RPMI7951 (cell line): ENCODE data around the gene SYNGAP1. TPM values are rescaled to one million over a fixed set of nuclear protein-coding genes. Genes with fewer than 3 reads are reported as not detected.
"Not testable (repeated sequence)": the region's sequence is repeated elsewhere in the genome, so short reads cannot be mapped to it uniquely, and the experiment has no call there.

ENCODE experiments used
- DNase-seq: peaks from one replicate; pipeline ENCODE4 v3.0.0-alpha.2; 2012; ENCODE audit warnings: low read depth
- total RNA-seq: library from RNA; depleted of rRNA; stranded (reverse); fragments of >200 nt; shearing (Covaris generic); gene quantifications from 2 replicates; pipeline ENCODE4 v1.2.3, GENCODE V29; 2014; rRNA removed

Gene SYNGAP1
- total RNA-seq = 1.4 and 2.4 TPM in 2 replicates

GRCh38 chr6:33419580-33420490 lies at the start of gene SYNGAP1:
Gene SYNGAP1 (plus strand): TSS chr6:33420065. CDS start chr6:33420265, 200 bp downstream.
- DNase-seq = peak; percentile 56

GRCh38 chr6:33371901-33372300 lies 48.0 kb upstream of the SYNGAP1 start:
- DNase-seq = not testable (repeated sequence)

DNA sequence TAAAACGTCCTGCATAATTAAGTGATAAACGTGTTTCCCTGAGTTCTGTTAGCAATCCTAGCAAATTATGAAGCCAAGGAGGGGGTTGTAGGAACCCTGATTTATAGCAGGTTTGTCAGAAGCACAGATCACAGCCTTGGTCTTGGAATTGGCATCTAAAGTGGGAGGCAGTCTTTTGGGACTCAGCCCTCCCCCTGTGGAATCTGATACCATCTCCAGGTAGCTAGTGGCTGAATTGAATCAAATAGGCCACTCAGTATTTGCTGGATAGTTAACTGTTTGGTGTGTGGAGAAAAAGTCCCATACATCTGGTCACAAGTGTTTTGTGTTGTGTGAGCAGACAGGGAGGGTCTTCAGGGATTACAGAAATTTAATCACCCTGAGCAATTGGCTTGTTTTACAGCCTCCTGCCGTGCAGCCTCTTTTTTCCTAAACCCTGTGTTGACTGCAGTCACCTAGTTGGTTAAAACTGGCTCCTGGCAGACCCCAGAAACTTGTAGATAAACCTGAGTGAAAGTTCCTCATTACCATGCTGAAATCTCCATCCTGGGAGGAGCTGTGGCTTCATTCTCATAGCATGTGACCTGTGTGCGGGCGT lies 47.2 kb upstream of the SYNGAP1 start:
- DNase-seq = no peak

GRCh38 chr6:33373960-33374910 lies 45.6 kb upstream of the SYNGAP1 start:
- DNase-seq = no peak

DNA sequence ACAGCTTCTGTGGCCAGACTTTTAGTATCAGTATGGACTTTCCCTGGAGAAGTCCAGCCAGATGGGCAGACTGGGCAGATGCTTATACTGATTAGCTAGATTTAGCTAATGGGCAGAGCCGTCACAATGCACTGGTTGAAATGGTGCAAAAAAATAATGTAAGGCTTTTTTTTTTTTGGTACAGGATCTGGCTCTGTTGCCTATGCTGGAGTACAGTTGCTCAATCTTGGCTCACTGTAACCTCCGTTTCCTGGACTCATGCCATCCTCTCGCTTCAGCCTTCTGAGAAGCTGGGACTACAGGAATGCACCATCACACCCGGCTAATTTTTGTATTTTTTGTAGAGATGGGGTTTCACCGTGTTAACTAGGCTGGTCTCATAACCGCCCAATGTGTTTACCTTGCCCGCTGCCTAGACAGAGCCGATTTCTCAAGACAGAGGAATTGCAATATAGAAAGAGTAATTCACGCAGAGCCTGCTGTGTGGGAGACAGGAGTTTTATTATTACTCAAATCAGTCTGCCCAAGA lies 44.7 kb upstream of the SYNGAP1 start:
- DNase-seq = peak; percentile 73

DNA sequence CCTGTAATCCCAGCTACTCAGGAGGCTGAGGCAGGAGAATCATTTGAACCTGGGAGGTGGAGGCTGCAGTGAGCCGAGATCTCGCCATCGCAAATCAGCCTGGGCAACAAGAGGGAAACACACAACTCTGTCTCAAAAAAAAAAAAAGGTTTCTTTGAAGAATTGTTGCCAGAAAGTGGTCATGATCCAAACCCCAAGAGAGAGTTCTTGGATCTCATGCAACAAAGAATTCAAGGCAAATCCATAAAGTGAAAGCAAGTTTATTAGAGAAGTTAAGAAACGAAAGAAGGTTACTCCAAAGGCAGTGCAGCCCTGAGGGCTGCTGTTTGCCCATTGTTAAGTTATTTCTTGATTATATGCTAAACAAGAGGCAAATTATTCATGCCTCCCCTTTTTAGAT lies 42.7 kb upstream of the SYNGAP1 start:
- DNase-seq = no peak

GRCh38 chr6:33379184-33379583 lies 40.7 kb upstream of the SYNGAP1 start:
- DNase-seq = not testable (repeated sequence)

- no peak for DNase-seq
These were observed 39.4 kb upstream of the SYNGAP1 start for GRCh38 chr6:33380272-33380981.

GRCh38 chr6:33383427-33384185 lies 36.3 kb upstream of the SYNGAP1 start:
- no peak for DNase-seq

DNA sequence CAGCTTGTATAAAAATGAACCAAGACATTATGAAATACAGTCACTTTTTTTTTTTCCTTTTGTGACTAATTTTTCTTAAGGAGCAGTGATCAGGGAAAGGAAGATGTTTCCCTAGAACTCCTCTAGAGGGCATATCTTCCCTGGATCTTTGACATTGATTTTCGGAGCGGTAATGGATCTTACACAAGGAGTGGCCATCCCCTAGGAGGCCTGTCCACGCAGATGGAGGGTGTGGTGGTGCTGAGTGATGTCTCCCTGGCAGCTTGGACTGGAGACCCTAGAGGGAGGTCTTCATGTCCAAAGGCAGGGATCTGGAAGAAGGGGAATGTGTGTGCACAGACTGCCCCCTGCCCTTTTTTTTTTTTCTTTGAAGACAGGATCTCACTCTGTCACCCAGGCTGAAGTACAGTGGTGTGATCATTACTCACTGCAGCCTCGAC lies 35.3 kb upstream of the SYNGAP1 start:
- DNase-seq = peak; percentile 71

GRCh38 chr6:33390173-33390572 lies 29.7 kb upstream of the SYNGAP1 start:
- DNase-seq = no peak

DNA sequence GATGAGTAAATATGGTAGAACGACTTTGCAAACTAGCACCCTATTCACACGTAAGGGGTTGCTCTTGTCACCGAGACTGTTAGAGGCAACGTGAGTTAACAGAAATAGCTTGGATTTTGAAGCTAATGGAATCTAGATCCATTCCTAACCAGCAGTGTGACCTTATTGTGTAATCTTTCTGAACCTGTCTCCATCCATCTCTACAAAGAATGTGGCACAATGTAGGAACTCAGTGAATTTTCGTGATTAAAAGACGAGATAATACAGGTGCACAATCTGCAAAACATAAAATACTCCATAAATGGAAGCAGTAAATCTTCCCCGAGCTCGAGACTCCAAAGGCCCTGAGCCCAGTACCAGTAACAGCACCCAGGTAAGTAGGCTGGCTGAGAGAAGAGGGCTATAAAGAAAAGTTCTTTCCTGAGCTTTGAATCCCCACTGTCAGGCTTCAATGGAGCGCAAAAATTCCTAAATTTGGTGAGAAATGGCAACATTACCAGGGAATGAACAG lies 29.0 kb upstream of the SYNGAP1 start:
- DNase-seq = no peak

DNA sequence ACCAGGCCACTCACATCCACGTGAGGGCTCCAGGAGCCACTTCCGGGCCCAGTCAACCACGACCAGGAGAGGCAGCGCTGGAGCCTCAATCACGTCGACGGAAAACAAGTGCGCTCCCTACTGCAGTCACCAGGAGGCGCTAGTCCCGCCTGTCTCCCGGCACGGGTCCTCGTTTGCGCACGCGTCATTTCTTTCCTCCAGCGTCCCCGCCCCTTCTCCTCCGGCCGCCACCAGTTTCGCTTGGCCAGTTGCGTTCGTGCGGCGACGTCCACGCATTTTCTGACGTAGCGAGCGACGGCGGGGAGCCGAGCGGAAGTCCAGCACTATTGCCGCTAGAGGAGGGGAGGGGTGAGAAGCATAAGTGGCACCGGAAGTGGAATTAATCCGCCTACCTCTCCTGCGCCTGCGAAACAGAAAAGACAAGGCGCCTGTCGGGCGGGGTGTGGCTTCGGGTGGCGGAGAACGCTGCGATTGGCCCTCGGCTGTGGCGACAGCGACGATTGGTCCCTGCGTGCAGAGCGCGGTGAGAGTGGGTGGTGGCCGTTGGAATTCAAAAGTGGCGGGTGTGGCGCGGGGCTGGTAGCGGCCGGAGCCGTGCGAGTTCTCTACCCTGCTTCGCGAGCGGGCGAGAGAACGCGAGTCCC lies 28.5 kb upstream of the SYNGAP1 start, which contains the start of gene KIFC1:
Gene KIFC1, plus strand, starts transcription at position 546 of the 644 bp plus-strand sequence. CDS start 163 bp downstream, outside the sequence.
- DNase-seq = peak; percentile 100

GRCh38 chr6:33391922-33392594 lies 27.8 kb upstream of the SYNGAP1 start:
- DNase-seq = peak; percentile 47

GRCh38 chr6:33392595-33392948 lies 27.3 kb upstream of the SYNGAP1 start:
- peak; percentile 20 for DNase-seq

DNA sequence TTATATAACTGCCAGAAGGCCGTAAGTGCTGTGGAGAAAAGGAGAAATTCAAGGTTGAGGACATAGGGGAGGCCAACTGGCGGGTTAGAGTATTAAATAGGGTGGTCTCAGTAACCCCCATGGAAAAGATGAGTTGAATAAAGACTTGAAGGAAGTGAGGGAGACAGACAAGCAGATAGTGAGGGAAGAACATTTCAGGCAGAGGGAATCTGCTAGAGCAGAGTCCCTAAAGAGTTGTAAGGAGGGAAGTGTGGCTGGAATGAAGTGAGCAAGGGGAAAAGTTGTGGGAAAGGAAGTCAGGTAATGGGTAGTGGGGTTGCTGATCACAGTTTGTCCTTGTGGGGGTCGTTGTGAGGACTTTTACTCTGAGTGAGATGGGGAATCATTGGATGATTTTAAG lies 26.9 kb upstream of the SYNGAP1 start:
- no peak for DNase-seq

- DNase-seq = no peak
These were observed 22.3 kb upstream of the SYNGAP1 start for GRCh38 chr6:33397541-33397940.

DNA sequence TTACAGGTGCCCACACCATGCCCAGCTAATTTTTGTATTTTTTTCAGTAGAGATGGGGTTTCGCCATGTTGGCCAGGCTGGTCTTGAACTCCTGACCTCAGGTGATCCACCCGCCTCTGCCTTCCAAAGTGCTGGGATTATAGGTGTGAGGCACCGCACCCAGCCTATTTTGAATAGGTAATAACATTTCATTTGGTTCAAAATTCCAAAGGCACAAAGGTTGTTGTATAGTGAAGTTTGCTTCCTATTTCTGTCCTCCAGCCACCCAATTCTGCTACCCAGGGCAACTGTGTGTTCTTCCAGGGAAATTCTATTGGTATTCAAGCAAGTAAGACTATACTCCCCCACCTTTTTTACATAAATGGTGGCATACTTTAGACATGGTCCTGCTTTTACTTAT lies 21.3 kb upstream of the SYNGAP1 start:
- not testable (repeated sequence) for DNase-seq

DNA sequence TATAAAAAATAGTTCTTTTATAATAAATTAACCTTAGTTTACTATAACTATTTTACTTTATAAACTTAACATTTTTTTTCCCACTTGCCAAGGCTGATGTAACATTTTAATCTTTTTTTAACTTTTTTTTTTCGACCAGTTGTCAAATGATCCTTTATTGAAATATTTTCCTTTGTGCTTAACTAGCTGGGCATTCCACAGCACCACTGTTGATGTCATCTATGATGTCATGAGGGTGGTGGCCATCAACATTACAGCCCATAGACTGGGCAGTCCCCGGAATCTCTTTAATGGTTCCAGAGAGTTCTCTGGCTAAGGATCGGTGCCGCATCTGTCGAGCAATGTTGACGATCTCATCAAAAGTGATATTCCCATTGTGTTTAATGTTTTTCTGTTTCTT lies 20.0 kb upstream of the SYNGAP1 start:
- not testable (repeated sequence) for DNase-seq
